Activated CD4-positive, alpha-beta T cell treated with anti-CD3 and anti-CD28 coated beads, Interleukin-2, amount 10 ng/mL, durations not matched to agents 7 days and 5 days (primary cell): ENCODE data around the gene COPS9. TPM values are rescaled to one million over a fixed set of nuclear protein-coding genes. Genes with fewer than 3 reads are reported as not detected.
A peak's percentile ranks its signal among the peaks of the same experiment; 100 is the strongest.

Experiments
- CTCF ChIA-PET: fragments of 350-600 bp; sonication (Branson Sonifier 250); formaldehyde crosslinking; loops from one replicate; lab custom pipeline; 2021; ENCODE audit warnings: antibody characterized with exemption; lab: Charles Lee
- POLR2A ChIA-PET: fragments of 350-600 bp; sonication (Branson Sonifier 250); formaldehyde crosslinking; loops from one replicate; lab custom pipeline; 2021; ENCODE audit warnings: antibody characterized with exemption; lab: Charles Lee
- DNase-seq: peaks from one replicate; pipeline ENCODE4 v3.0.0-alpha.2; 2020
- H3K27ac Mint-ChIP-seq: one replicate; pipeline ENCODE4 v1.8.0; 2021; ENCODE audit warnings: mild to moderate bottlenecking, moderate library complexity, mixed read lengths
- H3K27me3 Mint-ChIP-seq: one replicate; pipeline ENCODE4 v1.8.0; 2021; ENCODE audit warnings: mixed read lengths
- H3K36me3 Mint-ChIP-seq: one replicate; pipeline ENCODE4 v1.8.0; 2021; ENCODE audit warnings: low read depth, mixed read lengths
- H3K4me1 Mint-ChIP-seq: one replicate; pipeline ENCODE4 v1.8.0; 2021; ENCODE audit warnings: mixed read lengths
- H3K4me3 Mint-ChIP-seq: one replicate; pipeline ENCODE4 v1.8.0; 2021; ENCODE audit warnings: mild to moderate bottlenecking, moderate library complexity, mixed read lengths
- H3K9me3 Mint-ChIP-seq: one replicate; pipeline ENCODE4 v1.8.0; 2021; ENCODE audit warnings: mixed read lengths
- total RNA-seq, 2 experiments: library from RNA; stranded (reverse); gene quantifications; one replicate each; pipeline ENCODE4 v1.2.3, GENCODE V29; 2021

The COPS9 gene
- total RNA-seq, 2 experiments from 2014 or later = 77.9 to 115 TPM

- CTCF ChIA-PET = interaction anchor here (2.4 kb wide), 1 partner anchor 82 kb away, joined by 16 read pairs; no protein-coding TSS in a partner anchor
- no peak overlapping the region for H3K27ac Mint-ChIP-seq
These were observed 6.2 kb upstream of the COPS9 start for GRCh38 chr2:240142256-240142775.

GRCh38 chr2:240141736-240142135, 5.6 kb upstream of the COPS9 start:
- ChIA-PET CTCF (interaction anchor here (1.2 to 1.3 kb wide), 2 partner anchors 9 to 81 kb away, joined by 3 read pairs; no protein-coding TSS in a partner anchor), POLR2A (no interaction called here)
- Mint-ChIP-seq H3K4me3 (no peak overlapping the region), H3K9me3 (no peaks in the 10 kb centered on the region), H3K36me3 (no peaks in the 10 kb centered on the region), H3K4me1 (peaks cover 5% of the 10 kb centered on the region), H3K27me3 (no peaks in the 10 kb centered on the region), H3K27ac (no peak overlapping the region)
- DNase-seq = no peak

More at GRCh38 chr2:240142256-240142775, 6.2 kb upstream of the COPS9 start:
- Mint-ChIP-seq H3K36me3 (no peaks in the 10 kb centered on the region), H3K4me1 (no peaks in the 10 kb centered on the region), H3K27me3 (no peaks in the 10 kb centered on the region), H3K9me3 (peaks cover 5% of the 10 kb centered on the region), H3K4me3 (no peak overlapping the region)
- DNase-seq = no peak
- POLR2A ChIA-PET = no interaction called here

GRCh38 chr2:240140920-240141319, 4.8 kb upstream of the COPS9 start:
- Mint-ChIP-seq H3K4me3 (no peak overlapping the region), H3K36me3 (no peaks in the 10 kb centered on the region), H3K27ac (no peak overlapping the region), H3K4me1 (peaks cover 5% of the 10 kb centered on the region), H3K9me3 (no peaks in the 10 kb centered on the region), H3K27me3 (no peaks in the 10 kb centered on the region)
- ChIA-PET POLR2A (no interaction called here), CTCF (interaction anchor here (1.2 to 1.3 kb wide), 2 partner anchors 9 to 80 kb away, joined by 3 read pairs; no protein-coding TSS in a partner anchor)
- DNase-seq = no peak

GRCh38 chr2:240140511-240140910, 4.4 kb upstream of the COPS9 start, which contains the start of gene OTOS:
Gene OTOS (minus strand): TSS chr2:240140658. CDS start chr2:240140326, 332 bp downstream.
- H3K36me3 Mint-ChIP-seq = no peaks in the 10 kb centered on the region
- H3K4me3 Mint-ChIP-seq = no peak within 1 kb of the TSS
- ChIA-PET POLR2A (no interaction called here), CTCF (interaction anchor here (1.2 to 1.3 kb wide), 2 partner anchors 10 to 80 kb away, joined by 3 read pairs; no protein-coding TSS in a partner anchor)
- no peaks in the 10 kb centered on the region for H3K27me3 Mint-ChIP-seq
- DNase-seq = no peak
- no peaks in the 10 kb centered on the region for H3K9me3 Mint-ChIP-seq
- peaks cover 5% of the 10 kb centered on the region for H3K4me1 Mint-ChIP-seq
- no peak within 1 kb of the TSS for H3K27ac Mint-ChIP-seq

- no peaks in the 10 kb centered on the region for H3K27me3 Mint-ChIP-seq
- H3K4me1 Mint-ChIP-seq = peaks cover 11% of the 10 kb centered on the region
- H3K9me3 Mint-ChIP-seq = no peaks in the 10 kb centered on the region
- no peak overlapping the region for H3K4me3 Mint-ChIP-seq
- H3K36me3 Mint-ChIP-seq = no peaks in the 10 kb centered on the region
- CTCF ChIA-PET = no interaction called here
- no peak for DNase-seq
- POLR2A ChIA-PET = no interaction called here
- H3K27ac Mint-ChIP-seq = no peak overlapping the region
These were observed 3.7 kb upstream of the COPS9 start for GRCh38 chr2:240139666-240140393.

GRCh38 chr2:240139011-240139441, 2.9 kb upstream of the COPS9 start:
- no peak overlapping the region for H3K4me3 Mint-ChIP-seq
- POLR2A ChIA-PET = no interaction called here
- CTCF ChIA-PET = no interaction called here
- no peaks in the 10 kb centered on the region for H3K9me3 Mint-ChIP-seq
- no peaks in the 10 kb centered on the region for H3K36me3 Mint-ChIP-seq
- no peak for DNase-seq
- H3K27ac Mint-ChIP-seq = no peak overlapping the region
- H3K27me3 Mint-ChIP-seq = no peaks in the 10 kb centered on the region
- H3K4me1 Mint-ChIP-seq = peaks cover 14% of the 10 kb centered on the region

- Mint-ChIP-seq H3K9me3 (no peaks in the 10 kb centered on the region), H3K4me1 (peaks cover 16% of the 10 kb centered on the region), H3K36me3 (no peaks in the 10 kb centered on the region), H3K27me3 (no peaks in the 10 kb centered on the region), H3K4me3 (no peak overlapping the region), H3K27ac (no peak overlapping the region)
- ChIA-PET POLR2A (no interaction called here), CTCF (no interaction called here)
- DNase-seq = no peak
These were observed 2.3 kb upstream of the COPS9 start for GRCh38 chr2:240138254-240138984.

GRCh38 chr2:240137596-240138253, 1.6 kb upstream of the COPS9 start:
- H3K27ac Mint-ChIP-seq = no peak overlapping the region
- no peak overlapping the region for H3K4me3 Mint-ChIP-seq
- POLR2A ChIA-PET = no interaction called here
- CTCF ChIA-PET = no interaction called here
- no peaks in the 10 kb centered on the region for H3K27me3 Mint-ChIP-seq
- H3K36me3 Mint-ChIP-seq = peaks cover 6% of the 10 kb centered on the region
- H3K4me1 Mint-ChIP-seq = peaks cover 18% of the 10 kb centered on the region
- no peaks in the 10 kb centered on the region for H3K9me3 Mint-ChIP-seq
- DNase-seq = no peak

GRCh38 chr2:240136671-240137292, 677 bp upstream of the COPS9 start:
- Mint-ChIP-seq H3K27me3 (no peaks in the 10 kb centered on the region), H3K36me3 (peaks cover 10% of the 10 kb centered on the region), H3K27ac (peak overlapping the region; percentile 90), H3K4me1 (peaks cover 18% of the 10 kb centered on the region), H3K9me3 (no peaks in the 10 kb centered on the region), H3K4me3 (peak overlapping the region; percentile 90)
- ChIA-PET POLR2A (no interaction called here), CTCF (no interaction called here)
- peak; percentile 19 for DNase-seq

- peak overlapping the region; percentile 90 for H3K27ac Mint-ChIP-seq
- ChIA-PET POLR2A (no interaction called here), CTCF (no interaction called here)
- peaks cover 16% of the 10 kb centered on the region for H3K36me3 Mint-ChIP-seq
- peak overlapping the region; percentile 90 for H3K4me3 Mint-ChIP-seq
- H3K4me1 Mint-ChIP-seq = peaks cover 18% of the 10 kb centered on the region
- no peaks in the 10 kb centered on the region for H3K9me3 Mint-ChIP-seq
- no peaks in the 10 kb centered on the region for H3K27me3 Mint-ChIP-seq
- DNase-seq = no peak
These were observed 446 bp downstream of the COPS9 start for GRCh38 chr2:240135706-240136012.

GRCh38 chr2:240134956-240135520, 1.1 kb downstream of the COPS9 start:
- H3K27me3 Mint-ChIP-seq = no peaks in the 10 kb centered on the region
- H3K4me1 Mint-ChIP-seq = peaks cover 18% of the 10 kb centered on the region
- H3K4me3 Mint-ChIP-seq = peak overlapping the region; percentile 90
- POLR2A ChIA-PET = no interaction called here
- CTCF ChIA-PET = interaction anchor here (1.4 kb wide), 1 partner anchor 9 kb away, joined by 5 read pairs; no protein-coding TSS in a partner anchor
- H3K27ac Mint-ChIP-seq = peak overlapping the region; percentile 90
- no peak for DNase-seq
- H3K9me3 Mint-ChIP-seq = no peaks in the 10 kb centered on the region
- H3K36me3 Mint-ChIP-seq = peaks cover 21% of the 10 kb centered on the region

GRCh38 chr2:240134466-240134865, 1.6 kb downstream of the COPS9 start:
- peak overlapping the region; percentile 90 for H3K4me3 Mint-ChIP-seq
- peak overlapping the region; percentile 11 for H3K27ac Mint-ChIP-seq
- H3K36me3 Mint-ChIP-seq = peaks cover 24% of the 10 kb centered on the region
- CTCF ChIA-PET = interaction anchor here (0.6 to 1.4 kb wide), 2 partner anchors 10 to 17 kb away, joined by 3 to 5 read pairs; no protein-coding TSS in a partner anchor
- H3K4me1 Mint-ChIP-seq = peaks cover 18% of the 10 kb centered on the region
- no peaks in the 10 kb centered on the region for H3K27me3 Mint-ChIP-seq
- POLR2A ChIA-PET = no interaction called here
- no peaks in the 10 kb centered on the region for H3K9me3 Mint-ChIP-seq
- no peak for DNase-seq
